Gastroesophageal sphincter (tissue), 4 donors: ENCODE measurements around the gene GALNT4. TPM values are rescaled to one million over a fixed set of nuclear protein-coding genes. Genes with fewer than 3 reads are reported as not detected.

ENCODE experiments used
- ATAC-seq: fragments of 150-250 bp; one replicate; pipeline ENCODE4 v1.9.1; 2016; ENCODE audit warnings: mild to moderate bottlenecking, moderate library complexity
- H3K27ac ChIP-seq, 4 donors: fragments of 200-600 bp; sonication (generic) in 3 of 4; 1 replicate in 3 of 4; 2 replicates in 1 of 4; pipeline ENCODE4 v1.5.1; 2016 to 2019
- H3K27me3 ChIP-seq: fragments of 200-600 bp; sonication (generic); one replicate; pipeline ENCODE4 v1.5.1; 2019
- H3K36me3 ChIP-seq, 2 donors: fragments of 200-600 bp; sonication (generic); one replicate each; pipeline ENCODE4 v1.5.1; 2019; ENCODE audit warnings: control low read depth in 1 of 2
- H3K4me1 ChIP-seq, 3 donors: fragments of 200-600 bp; sonication (generic); 1 replicate in 2 of 3; 2 replicates in 1 of 3; pipeline ENCODE4 v1.5.1; 2016 to 2019; ENCODE audit warnings: control low read depth in 2 of 3
- H3K4me3 ChIP-seq, 2 donors: fragments of 200-600 bp; sonication (generic); one replicate each; pipeline ENCODE4 v1.5.1; 2019; ENCODE audit warnings: mild to moderate bottlenecking in 1 of 2, moderate library complexity in 1 of 2
- H3K9me3 ChIP-seq, 3 donors: fragments of 200-600 bp; sonication (generic); one replicate each; pipeline ENCODE4 v1.5.1; 2017 to 2019; ENCODE audit warnings: control low read depth in 2 of 3
- CTCF ChIP-seq, 4 experiments: fragments of 200-600 bp in 2 of 4; fragments of 450-650 bp in 2 of 4; sonication (generic) in 1 of 4; IDR thresholded peaks; one replicate each; pipeline ENCODE4 v1.5.1; 2017 to 2019; ENCODE audit warnings: antibody characterized with exemption in 4 of 4, mild to moderate bottlenecking in 2 of 4, moderate library complexity in 2 of 4
- EP300 ChIP-seq: sonication (generic); formaldehyde crosslinking; IDR thresholded peaks from one replicate; pipeline ENCODE4 v1.6.1; 2017; ENCODE audit warnings: antibody characterized with exemption, mild to moderate bottlenecking
- POLR2A ChIP-seq, 2 donors: fragments of 450-650 bp; IDR thresholded peaks; one replicate each; pipeline ENCODE4 v1.6.1; 2017; ENCODE audit warnings: antibody characterized with exemption in 2 of 2, mild to moderate bottlenecking in 2 of 2, moderate library complexity in 1 of 2
- POLR2AphosphoS5 ChIP-seq: sonication (generic); formaldehyde crosslinking; IDR thresholded peaks from one replicate; pipeline ENCODE4 v1.6.1; 2017; ENCODE audit warnings: antibody characterized with exemption
- WGBS, 2 donors: methylation state at CpG; one replicate each; pipeline ENCODE4 v1.1.5; 2018; ENCODE audit warnings: low coverage in 1 of 2; 5-methylcytosine and 5-hydroxymethylcytosine counted together
- total RNA-seq, 4 donors: library from RNA; depleted of rRNA; stranded (reverse); fragments of >200 nt; gene quantifications; one replicate each; pipeline ENCODE4 v1.1.0, GENCODE V29; 2016

Gene GALNT4
- total RNA-seq, 4 donors from 2014 or later = 5.3 to 10.8 (median 7.1) TPM

- no peak overlapping the region for H3K27ac ChIP-seq
- no peak for ATAC-seq
- H3K27me3 ChIP-seq = no peaks in the 10 kb centered on the region
- peaks cover 0 to 51% (median 27%) of the 10 kb centered on the region in 3 donors for H3K4me1 ChIP-seq
- no peak for TF ChIP-seq EP300
- TF ChIP-seq CTCF (IDR thresholded peaks at IDR 0.05) = no peak
- TF ChIP-seq POLR2A (IDR thresholded peaks at IDR 0.05) = no peak
- no peak for TF ChIP-seq POLR2AphosphoS5
- H3K36me3 ChIP-seq = no peaks in the 10 kb centered on the region
- H3K9me3 ChIP-seq = no peaks in the 10 kb centered on the region
- WGBS, 2 donors = 50 to 82% methylated on average over 4 to 7 of the region's 7 CpGs
- no peak overlapping the region for H3K4me3 ChIP-seq
Measured at GRCh38 chr12:89521364-89522223, 3.0 kb downstream of the GALNT4 start.

- H3K4me1 ChIP-seq = peaks cover 0 to 29% (median 17%) of the 10 kb centered on the region in 3 donors
- no peaks in the 10 kb centered on the region for H3K36me3 ChIP-seq
- 63 to 78% methylated on average over 3 of the region's 3 CpGs for WGBS, 2 donors
- H3K9me3 ChIP-seq = no peaks in the 10 kb centered on the region
- ATAC-seq = no peak
- no peak overlapping the region for H3K4me3 ChIP-seq
- H3K27ac ChIP-seq = no peak overlapping the region
- TF ChIP-seq EP300 = no peak
- TF ChIP-seq POLR2AphosphoS5 = no peak
- TF ChIP-seq POLR2A (IDR thresholded peaks at IDR 0.05) = no peak
- no peak for TF ChIP-seq CTCF (IDR thresholded peaks at IDR 0.05)
- no peaks in the 10 kb centered on the region for H3K27me3 ChIP-seq
Measured at GRCh38 chr12:89517720-89518119, 6.9 kb downstream of the GALNT4 start.

- no peak for ATAC-seq
- TF ChIP-seq CTCF (IDR thresholded peaks at IDR 0.05) = no peak
- no peak for TF ChIP-seq POLR2AphosphoS5
- TF ChIP-seq EP300 = no peak
- TF ChIP-seq POLR2A (IDR thresholded peaks at IDR 0.05) = no peak
- Histone ChIP-seq H3K27ac (no peak overlapping the region), H3K4me1 (peaks cover 0 to 18% (median 6%) of the 10 kb centered on the region in 3 donors), H3K36me3 (no peaks in the 10 kb centered on the region), H3K27me3 (no peaks in the 10 kb centered on the region), H3K9me3 (no peaks in the 10 kb centered on the region), H3K4me3 (no peak overlapping the region)
- 73 to 86% methylated on average over 4 of the region's 4 CpGs for WGBS, 2 donors
Measured at GRCh38 chr12:89516633-89517032, 8.0 kb downstream of the GALNT4 start.

GRCh38 chr12:89514751-89515150, 9.8 kb downstream of the GALNT4 start:
- H3K4me1 ChIP-seq = no peaks in the 10 kb centered on the region
- 89 to 92% methylated on average over 1 of the region's 1 CpG for WGBS, 2 donors
- no peaks in the 10 kb centered on the region for H3K36me3 ChIP-seq
- H3K27ac ChIP-seq = no peak overlapping the region
- no peak for TF ChIP-seq POLR2A (IDR thresholded peaks at IDR 0.05)
- TF ChIP-seq POLR2AphosphoS5 = no peak
- no peak for TF ChIP-seq EP300
- no peak for TF ChIP-seq CTCF (IDR thresholded peaks at IDR 0.05)
- no peak for ATAC-seq
- H3K27me3 ChIP-seq = no peaks in the 10 kb centered on the region
- no peak overlapping the region for H3K4me3 ChIP-seq
- H3K9me3 ChIP-seq = no peaks in the 10 kb centered on the region

GRCh38 chr12:89513544-89513943, 11.1 kb downstream of the GALNT4 start:
- Histone ChIP-seq H3K27me3 (no peaks in the 10 kb centered on the region), H3K4me1 (no peaks in the 10 kb centered on the region), H3K27ac (no peak overlapping the region), H3K9me3 (no peaks in the 10 kb centered on the region), H3K36me3 (no peaks in the 10 kb centered on the region), H3K4me3 (no peak overlapping the region)
- ATAC-seq = no peak
- WGBS, 2 donors = 64 to 67% methylated on average over 1 of the region's 4 CpGs
- TF ChIP-seq POLR2A (IDR thresholded peaks at IDR 0.05) (no peak), EP300 (no peak), CTCF (IDR thresholded peaks at IDR 0.05) (no peak), POLR2AphosphoS5 (no peak)
